ENCODE measurements around the gene CTNNAL1. TPM values are rescaled to one million over a fixed set of nuclear protein-coding genes. Genes with fewer than 3 reads are reported as not detected.

Gene CTNNAL1
- total and polyA plus RNA-seq, 3 donors from 2014 or later = 52.3 to 92.7 (median 86.4) TPM

DNA sequence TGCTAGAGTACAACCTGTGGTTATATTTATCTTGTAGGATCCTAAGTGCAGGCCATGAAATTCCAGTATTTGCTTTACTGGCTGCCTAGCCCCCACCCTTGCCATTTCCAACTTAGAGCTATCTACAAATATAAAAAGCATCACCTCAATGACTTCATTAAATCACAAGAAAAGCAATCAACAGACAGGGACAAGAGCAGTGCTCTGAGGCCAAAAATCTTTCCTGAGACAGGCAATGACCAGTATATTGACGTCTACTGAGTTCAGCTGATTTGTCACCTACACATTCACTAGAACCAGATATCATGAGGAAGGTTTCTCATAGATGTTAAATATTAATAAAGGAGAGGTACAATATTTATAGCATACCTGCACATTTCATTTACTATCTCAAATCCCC lies 38.4 kb upstream of the CTNNAL1 start:
- TF ChIP-seq POLR2A (IDR thresholded peaks at IDR 0.05) = no peak
- TF ChIP-seq, protein P1, sequence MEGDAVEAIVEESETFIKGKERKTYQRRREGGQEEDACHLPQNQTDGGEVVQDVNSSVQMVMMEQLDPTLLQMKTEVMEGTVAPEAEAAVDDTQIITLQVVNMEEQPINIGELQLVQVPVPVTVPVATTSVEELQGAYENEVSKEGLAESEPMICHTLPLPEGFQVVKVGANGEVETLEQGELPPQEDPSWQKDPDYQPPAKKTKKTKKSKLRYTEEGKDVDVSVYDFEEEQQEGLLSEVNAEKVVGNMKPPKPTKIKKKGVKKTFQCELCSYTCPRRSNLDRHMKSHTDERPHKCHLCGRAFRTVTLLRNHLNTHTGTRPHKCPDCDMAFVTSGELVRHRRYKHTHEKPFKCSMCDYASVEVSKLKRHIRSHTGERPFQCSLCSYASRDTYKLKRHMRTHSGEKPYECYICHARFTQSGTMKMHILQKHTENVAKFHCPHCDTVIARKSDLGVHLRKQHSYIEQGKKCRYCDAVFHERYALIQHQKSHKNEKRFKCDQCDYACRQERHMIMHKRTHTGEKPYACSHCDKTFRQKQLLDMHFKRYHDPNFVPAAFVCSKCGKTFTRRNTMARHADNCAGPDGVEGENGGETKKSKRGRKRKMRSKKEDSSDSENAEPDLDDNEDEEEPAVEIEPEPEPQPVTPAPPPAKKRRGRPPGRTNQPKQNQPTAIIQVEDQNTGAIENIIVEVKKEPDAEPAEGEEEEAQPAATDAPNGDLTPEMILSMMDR (IDR thresholded peaks at IDR 0.05) = no peak
- H3K27ac ChIP-seq = no peak overlapping the region
- no peak for DNase-seq
- H3K9me3 ChIP-seq = no peaks in the 10 kb centered on the region
- no peak overlapping the region for H3K4me3 ChIP-seq
- H3K27me3 ChIP-seq = no peaks in the 10 kb centered on the region
- intact Hi-C loops (cut with DNase I; ENCODE audit: low total_unique reads) = no loop called here
- H3K4me1 ChIP-seq = peaks cover 16% of the 10 kb centered on the region
- WGBS, 2 donors = 87 to 92% methylated on average over 1 of the region's 1 CpG
- peaks cover 3% of the 10 kb centered on the region for H3K36me3 ChIP-seq (ENCODE audit: low read depth, missing control alignments)

DNA sequence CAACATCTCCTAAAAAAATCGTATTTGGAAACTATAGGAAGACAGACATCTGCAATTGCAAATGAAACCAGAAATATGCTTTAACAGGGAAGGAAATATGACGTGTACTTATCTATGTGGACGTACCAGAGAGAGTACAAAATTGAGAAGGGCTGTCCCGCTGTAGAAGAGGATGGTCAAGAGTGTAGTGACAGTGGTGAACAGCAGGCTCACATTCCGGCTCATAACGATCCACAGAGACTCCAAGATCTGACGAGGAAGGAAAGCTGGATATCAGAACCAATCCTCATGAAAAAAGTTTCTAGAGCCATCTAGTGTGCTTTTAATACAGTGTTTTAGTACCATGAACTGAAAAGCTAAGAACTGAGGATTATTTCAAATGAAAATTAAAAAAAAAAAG lies 37.1 kb upstream of the CTNNAL1 start:
- DNase-seq = no peak
- Histone ChIP-seq H3K4me3 (no peak overlapping the region), H3K4me1 (peaks cover 16% of the 10 kb centered on the region), H3K27ac (no peak overlapping the region), H3K36me3 (ENCODE audit: low read depth, missing control alignments) (peaks cover 3% of the 10 kb centered on the region), H3K27me3 (no peaks in the 10 kb centered on the region), H3K9me3 (no peaks in the 10 kb centered on the region)
- intact Hi-C loops (cut with DNase I; ENCODE audit: low total_unique reads) = no loop called here
- TF ChIP-seq POLR2A (IDR thresholded peaks at IDR 0.05) = no peak
- TF ChIP-seq, protein P1 (IDR thresholded peaks at IDR 0.05) = no peak
- WGBS, 2 donors = 65 to 69% methylated on average over 7 of the region's 7 CpGs

DNA sequence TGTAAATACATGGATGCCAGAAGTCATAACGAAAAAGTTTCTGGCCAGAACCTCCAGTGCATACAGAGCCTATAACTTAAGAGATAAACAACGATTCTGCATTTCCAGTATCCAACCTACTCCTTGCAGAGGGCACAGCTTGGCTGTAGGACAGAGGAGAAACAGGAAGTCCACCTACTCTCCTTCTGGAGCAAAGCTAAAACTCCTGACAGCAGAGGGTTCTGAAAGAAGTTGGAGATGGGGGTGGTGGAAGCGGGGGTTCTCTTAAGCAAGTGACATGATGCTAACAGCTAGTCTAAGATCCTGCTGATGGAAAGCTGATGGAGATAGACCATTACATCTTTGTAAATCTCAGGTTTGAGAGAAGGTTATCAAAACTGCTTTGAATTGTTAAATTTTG lies 35.5 kb upstream of the CTNNAL1 start:
- H3K4me3 ChIP-seq = no peak overlapping the region
- DNase-seq = no peak
- H3K9me3 ChIP-seq = no peaks in the 10 kb centered on the region
- peaks cover 12% of the 10 kb centered on the region for H3K4me1 ChIP-seq
- peaks cover 3% of the 10 kb centered on the region for H3K36me3 ChIP-seq (ENCODE audit: low read depth, missing control alignments)
- intact Hi-C loops (cut with DNase I; ENCODE audit: low total_unique reads) = no loop called here
- no peak overlapping the region for H3K27ac ChIP-seq
- TF ChIP-seq, protein P1 (IDR thresholded peaks at IDR 0.05) = no peak
- no peak for TF ChIP-seq POLR2A (IDR thresholded peaks at IDR 0.05)
- H3K27me3 ChIP-seq = no peaks in the 10 kb centered on the region
- 72 to 82% methylated on average over 3 of the region's 3 CpGs for WGBS, 2 donors

DNA sequence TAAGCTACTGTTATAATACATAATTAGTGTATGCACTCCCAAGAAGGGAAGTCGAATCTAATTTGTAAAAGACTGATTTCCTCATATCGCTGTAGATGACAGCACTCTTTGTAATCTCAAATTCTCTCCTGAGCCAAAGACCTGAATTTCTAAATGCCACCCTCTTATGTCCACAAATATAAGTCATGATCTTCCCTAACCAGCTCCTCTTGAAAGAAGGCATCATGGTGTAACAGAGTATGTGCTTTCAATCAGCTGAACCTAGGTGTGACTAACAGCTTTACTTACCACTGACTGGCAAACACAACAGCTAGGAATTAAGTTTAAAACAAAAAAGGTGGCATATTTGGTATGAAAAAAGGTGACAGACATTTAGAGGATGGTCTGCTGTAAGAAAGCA lies 34.0 kb upstream of the CTNNAL1 start:
- TF ChIP-seq POLR2A (IDR thresholded peaks at IDR 0.05) = no peak
- TF ChIP-seq, protein P1 (IDR thresholded peaks at IDR 0.05) = no peak
- Histone ChIP-seq H3K4me3 (no peak overlapping the region), H3K9me3 (no peaks in the 10 kb centered on the region), H3K36me3 (ENCODE audit: low read depth, missing control alignments) (peaks cover 3% of the 10 kb centered on the region), H3K27ac (no peak overlapping the region), H3K4me1 (peaks cover 2% of the 10 kb centered on the region), H3K27me3 (no peaks in the 10 kb centered on the region)
- intact Hi-C loops (cut with DNase I; ENCODE audit: low total_unique reads) = no loop called here
- no peak for DNase-seq
- 87 to 93% methylated on average over 2 of the region's 2 CpGs for WGBS, 2 donors

DNA sequence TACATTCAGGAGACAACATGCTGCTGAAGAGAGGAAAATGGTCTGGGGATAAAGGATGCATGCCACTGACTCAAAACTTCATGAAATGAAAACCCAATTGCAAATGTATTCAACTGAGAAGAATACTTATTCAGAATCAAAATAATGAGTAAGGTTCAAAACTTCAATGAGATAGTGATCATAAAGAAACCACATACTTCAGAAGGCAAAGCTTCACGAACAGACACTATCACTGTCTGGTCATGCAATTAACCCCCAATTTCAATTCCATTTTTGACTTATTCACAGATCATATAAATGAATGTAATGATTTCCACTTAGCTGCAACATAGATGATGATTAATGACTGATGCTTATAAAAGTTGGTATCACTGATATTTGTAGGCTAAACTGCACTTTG lies 33.0 kb upstream of the CTNNAL1 start:
- Histone ChIP-seq H3K4me1 (no peaks in the 10 kb centered on the region), H3K9me3 (no peaks in the 10 kb centered on the region), H3K4me3 (no peak overlapping the region), H3K27ac (no peak overlapping the region), H3K36me3 (ENCODE audit: low read depth, missing control alignments) (peaks cover 3% of the 10 kb centered on the region), H3K27me3 (no peaks in the 10 kb centered on the region)
- intact Hi-C loops (cut with DNase I; ENCODE audit: low total_unique reads) = no loop called here
- DNase-seq = no peak
- WGBS, 2 donors = 85 to 90% methylated on average over 1 of the region's 1 CpG
- no peak for TF ChIP-seq POLR2A (IDR thresholded peaks at IDR 0.05)
- TF ChIP-seq, protein P1 (IDR thresholded peaks at IDR 0.05) = no peak

All from testis (tissue), 3 donors.